ENCODE measurements around the gene MRPS6. TPM values are rescaled to one million over a fixed set of nuclear protein-coding genes. Genes with fewer than 3 reads are reported as not detected.

MRPS6 gene
- total and polyA plus RNA-seq, 2 donors from 2014 or later = 52.3 to 270 TPM

- intact Hi-C loops (cut with DNase I) = no loop called here
- no peak for TF ChIP-seq CTCF (IDR thresholded peaks at IDR 0.05; ENCODE audit: borderline replicate concordance, extremely low read depth, insufficient read depth)
- Histone ChIP-seq H3K4me3 (ENCODE audit: low read length in 3 of 3) (no peak overlapping the region), H3K9ac (ENCODE audit: low read length in 3 of 3) (no peak overlapping the region), H3K27ac (ENCODE audit: low read depth in 2 of 2, low read length in 2 of 2) (no peak overlapping the region), H3K9me3 (ENCODE audit: control insufficient read depth in 2 of 3, insufficient read depth in 1 of 3, low read length in 3 of 3) (no peaks in the 10 kb centered on the region), H3K36me3 (ENCODE audit: control insufficient read depth in 2 of 3, insufficient read depth in 3 of 3, low read length in 3 of 3) (no peaks in the 10 kb centered on the region), H3K27me3 (ENCODE audit: control insufficient read depth, insufficient read depth, low read length) (no peaks in the 10 kb centered on the region), H3K4me1 (ENCODE audit: control insufficient read depth in 2 of 3, insufficient read depth in 2 of 3, low read depth in 1 of 3, low read length in 3 of 3) (peaks cover 0 to 5% (median 0%) of the 10 kb centered on the region in 3 donors)
- FAIRE-seq = no peak
- DNase-seq = no peak
Observed at GRCh38 chr21:34110594-34111202, 37.3 kb downstream of the MRPS6 start.

- H3K9ac ChIP-seq (ENCODE audit: low read length in 3 of 3) = no peak overlapping the region
- no peaks in the 10 kb centered on the region for H3K27me3 ChIP-seq (ENCODE audit: control insufficient read depth, insufficient read depth, low read length)
- intact Hi-C loops (cut with DNase I) = no loop called here
- no peaks in the 10 kb centered on the region for H3K9me3 ChIP-seq (ENCODE audit: control insufficient read depth in 2 of 3, insufficient read depth in 1 of 3, low read length in 3 of 3)
- FAIRE-seq (no peak), DNase-seq (no peak)
- peaks cover 0 to 5% (median 0%) of the 10 kb centered on the region in 3 donors for H3K4me1 ChIP-seq (ENCODE audit: control insufficient read depth in 2 of 3, insufficient read depth in 2 of 3, low read depth in 1 of 3, low read length in 3 of 3)
- no peaks in the 10 kb centered on the region for H3K36me3 ChIP-seq (ENCODE audit: control insufficient read depth in 2 of 3, insufficient read depth in 3 of 3, low read length in 3 of 3)
- H3K27ac ChIP-seq (ENCODE audit: low read depth in 2 of 2, low read length in 2 of 2) = no peak overlapping the region
- no peak overlapping the region for H3K4me3 ChIP-seq (ENCODE audit: low read length in 3 of 3)
- no peak for TF ChIP-seq CTCF (IDR thresholded peaks at IDR 0.05; ENCODE audit: borderline replicate concordance, extremely low read depth, insufficient read depth)
Observed at GRCh38 chr21:34112316-34113033, 39.1 kb downstream of the MRPS6 start.

- Histone ChIP-seq H3K4me3 (ENCODE audit: low read length in 3 of 3) (no peak overlapping the region), H3K27ac (ENCODE audit: low read depth in 2 of 2, low read length in 2 of 2) (no peak overlapping the region), H3K36me3 (ENCODE audit: control insufficient read depth in 2 of 3, insufficient read depth in 3 of 3, low read length in 3 of 3) (no peaks in the 10 kb centered on the region), H3K9me3 (ENCODE audit: control insufficient read depth in 2 of 3, insufficient read depth in 1 of 3, low read length in 3 of 3) (no peaks in the 10 kb centered on the region), H3K9ac (ENCODE audit: low read length in 3 of 3) (no peak overlapping the region), H3K4me1 (ENCODE audit: control insufficient read depth in 2 of 3, insufficient read depth in 2 of 3, low read depth in 1 of 3, low read length in 3 of 3) (peaks cover 0 to 3% (median 0%) of the 10 kb centered on the region in 3 donors), H3K27me3 (ENCODE audit: control insufficient read depth, insufficient read depth, low read length) (no peaks in the 10 kb centered on the region)
- FAIRE-seq = no peak
- TF ChIP-seq CTCF (IDR thresholded peaks at IDR 0.05; ENCODE audit: borderline replicate concordance, extremely low read depth, insufficient read depth) = no peak
- intact Hi-C loops (cut with DNase I) = no loop called here
- DNase-seq = peak in 2 of 5 donors; percentile 21 to 36
Observed at GRCh38 chr21:34113842-34114241, 40.5 kb downstream of the MRPS6 start.
